GM23248 (cell line): ENCODE data around the gene PDGFRA.

Experiments used
- EZH2 ChIP-seq: fragments of 200-600 bp; sonication (generic); IDR thresholded peaks from 2 replicates; pipeline ENCODE4 v1.6.1; 2018; ENCODE audit warnings: antibody characterized with exemption, mild to moderate bottlenecking; ENCODE audit not compliant: insufficient read depth, poor library complexity, severe bottlenecking
- EZH2phosphoT487 ChIP-seq: fragments of 200-600 bp; sonication (generic); IDR thresholded peaks from 2 replicates; pipeline ENCODE4 v1.6.1; 2018; ENCODE audit warnings: antibody characterized with exemption, moderate library complexity, mild to moderate bottlenecking, low read depth; ENCODE audit not compliant: insufficient read depth

DNA sequence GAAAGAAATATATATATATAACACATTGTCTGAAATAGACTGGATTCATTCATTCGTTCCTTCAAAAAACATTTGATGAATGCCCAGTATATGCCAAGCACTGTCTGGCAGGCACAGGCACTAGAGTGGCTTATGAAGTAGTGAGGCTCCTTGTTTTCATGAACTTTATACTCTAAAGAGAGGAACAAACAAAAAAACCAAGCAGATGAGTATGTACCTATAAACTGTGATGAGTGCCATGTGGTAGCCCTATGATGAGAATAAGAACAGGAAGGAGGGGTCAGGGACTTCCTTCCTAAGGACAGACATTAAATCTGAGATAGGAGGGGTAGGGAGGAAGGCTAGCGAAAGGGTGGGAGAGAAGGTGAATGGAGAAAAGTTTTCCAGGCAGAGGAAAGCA is 19.5 kb upstream of the PDGFRA start:
- no peak for TF ChIP-seq EZH2
- no peak for TF ChIP-seq EZH2phosphoT487
